Stimulated activated CD8-positive, alpha-beta memory T cell treated with anti-CD3 and anti-CD28 coated beads, Interleukin-7, amount 100 ng/mL, for 1 hour (primary cell): ENCODE results near the gene SLAMF8.
A peak's percentile ranks its signal among the peaks of the same experiment; 100 is the strongest.

Source experiments
- DNase-seq, 2 donors: peaks; one replicate each; pipeline ENCODE4 v3.0.0-alpha.2; 2020; ENCODE audit warnings: low read depth in 2 of 2

SLAMF8 gene

GRCh38 chr1:159826441-159827101, at the start of gene SLAMF8:
SLAMF8 (plus strand) TSS chr1:159826873; CDS start chr1:159826899, 26 bp downstream.
- DNase-seq = peak; percentile 22 to 41

GRCh38 chr1:159778266-159778665, 48.4 kb upstream of the SLAMF8 start:
- no peak for DNase-seq

GRCh38 chr1:159779403-159779851, 47.2 kb upstream of the SLAMF8 start:
- no peak for DNase-seq

- peak; percentile 91 to 92 for DNase-seq
Observed at GRCh38 chr1:159780583-159781582, 45.8 kb upstream of the SLAMF8 start, which contains the start of gene DUSP23. DUSP23 (plus strand) TSS chr1:159780962; CDS start chr1:159781101, 139 bp downstream.

- no peak for DNase-seq
Observed at GRCh38 chr1:159781992-159782391, 44.7 kb upstream of the SLAMF8 start.

- no peak for DNase-seq
Observed at GRCh38 chr1:159783724-159784123, 42.9 kb upstream of the SLAMF8 start.

GRCh38 chr1:159786465-159786864, 40.2 kb upstream of the SLAMF8 start:
- DNase-seq = no peak

- no peak for DNase-seq
Observed at GRCh38 chr1:159786966-159787365, 39.7 kb upstream of the SLAMF8 start.

- no peak for DNase-seq
Observed at GRCh38 chr1:159790237-159790917, 36.3 kb upstream of the SLAMF8 start.

- DNase-seq = no peak
Observed at GRCh38 chr1:159791031-159791430, 35.6 kb upstream of the SLAMF8 start.

- DNase-seq = no peak
Observed at GRCh38 chr1:159791461-159791860, 35.2 kb upstream of the SLAMF8 start.

GRCh38 chr1:159795534-159795933, 31.1 kb upstream of the SLAMF8 start:
- DNase-seq = no peak

- DNase-seq = no peak
Observed at GRCh38 chr1:159798893-159799292, 27.8 kb upstream of the SLAMF8 start.

- no peak for DNase-seq
Observed at GRCh38 chr1:159799446-159799985, 27.2 kb upstream of the SLAMF8 start.

GRCh38 chr1:159800177-159800930, 26.3 kb upstream of the SLAMF8 start:
- peak; percentile 8 to 28 for DNase-seq

- no peak for DNase-seq
Observed at GRCh38 chr1:159802111-159802510, 24.6 kb upstream of the SLAMF8 start, which contains the start of gene FCRL6. FCRL6 (plus strand) TSS chr1:159802360; CDS start chr1:159802425, 65 bp downstream.

- no peak for DNase-seq
Observed at GRCh38 chr1:159803956-159804689, 22.6 kb upstream of the SLAMF8 start.

GRCh38 chr1:159804924-159805323, 21.7 kb upstream of the SLAMF8 start:
- DNase-seq = no peak

GRCh38 chr1:159815926-159816325, 10.7 kb upstream of the SLAMF8 start:
- no peak for DNase-seq
